ENCODE measurements around the gene KANTR.

KANTR gene

DNA sequence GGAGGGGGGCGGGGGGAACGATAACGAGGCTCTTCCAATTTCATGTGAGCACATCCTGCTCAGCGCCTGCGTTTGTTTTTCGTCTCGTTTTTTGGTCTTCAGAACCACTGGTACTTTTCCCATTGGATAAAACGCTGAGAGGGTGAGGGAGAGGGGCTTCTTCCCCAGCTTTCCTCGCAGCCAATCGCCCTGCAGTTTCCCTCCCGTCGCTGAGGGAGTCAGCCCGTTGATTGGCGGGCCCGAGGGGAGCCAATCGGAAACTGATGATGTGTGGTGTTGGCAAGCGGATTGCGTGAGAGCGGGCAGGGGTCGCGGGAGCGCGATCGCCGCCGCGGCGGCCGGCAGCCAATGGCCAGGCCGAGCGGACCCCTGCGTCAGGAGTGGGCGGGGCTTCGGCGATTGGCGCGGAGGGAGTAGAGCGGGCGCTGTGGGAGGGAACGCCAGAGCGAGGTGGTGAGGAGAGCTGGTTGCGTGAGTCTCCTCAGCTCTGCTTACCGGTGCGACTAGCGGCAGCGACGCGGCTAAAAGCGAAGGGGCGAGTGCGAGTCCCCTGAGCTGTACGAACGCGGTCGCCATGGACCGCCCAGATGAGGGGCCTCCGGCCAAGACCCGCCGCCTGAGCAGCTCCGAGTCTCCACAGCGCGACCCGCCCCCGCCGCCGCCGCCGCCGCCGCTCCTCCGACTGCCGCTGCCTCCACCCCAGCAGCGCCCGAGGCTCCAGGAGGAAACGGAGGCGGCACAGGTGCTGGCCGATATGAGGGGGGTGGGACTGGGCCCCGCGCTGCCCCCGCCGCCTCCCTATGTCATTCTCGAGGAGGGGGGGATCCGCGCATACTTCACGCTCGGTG lies 11.8 kb upstream of the KANTR start, which contains the start of gene TSPYL2:
TSS of gene TSPYL2 (plus strand) at position 443 of the 848 bp plus-strand sequence. CDS start at position 575, 132 bp downstream.
- DNase-seq: peak; percentile 89

- no peak for DNase-seq
Observed at GRCh38 chrX:53082773-53083616, 10.9 kb upstream of the KANTR start.

- DNase-seq: no peak
Observed at GRCh38 chrX:53084043-53084570, 9.8 kb upstream of the KANTR start.

DNA sequence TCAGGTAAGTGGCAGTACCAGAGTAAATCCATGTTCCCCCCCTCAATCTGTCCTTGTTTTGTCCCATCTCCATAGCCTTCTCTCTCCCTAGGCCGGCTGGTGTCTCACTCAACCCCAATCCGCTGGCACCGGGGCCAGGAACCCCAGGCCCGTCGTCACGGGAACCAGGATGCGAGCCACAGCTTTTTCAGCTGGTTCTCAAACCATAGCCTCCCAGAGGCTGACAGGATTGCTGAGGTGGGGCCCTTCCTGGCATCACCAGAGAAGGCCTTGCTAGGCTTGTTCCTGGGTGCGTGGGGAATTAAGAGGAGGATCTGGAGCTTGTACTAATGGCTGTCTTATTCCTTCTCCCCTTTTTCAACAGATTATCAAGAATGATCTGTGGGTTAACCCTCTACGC lies 9.1 kb upstream of the KANTR start:
- DNase-seq: no peak

DNA sequence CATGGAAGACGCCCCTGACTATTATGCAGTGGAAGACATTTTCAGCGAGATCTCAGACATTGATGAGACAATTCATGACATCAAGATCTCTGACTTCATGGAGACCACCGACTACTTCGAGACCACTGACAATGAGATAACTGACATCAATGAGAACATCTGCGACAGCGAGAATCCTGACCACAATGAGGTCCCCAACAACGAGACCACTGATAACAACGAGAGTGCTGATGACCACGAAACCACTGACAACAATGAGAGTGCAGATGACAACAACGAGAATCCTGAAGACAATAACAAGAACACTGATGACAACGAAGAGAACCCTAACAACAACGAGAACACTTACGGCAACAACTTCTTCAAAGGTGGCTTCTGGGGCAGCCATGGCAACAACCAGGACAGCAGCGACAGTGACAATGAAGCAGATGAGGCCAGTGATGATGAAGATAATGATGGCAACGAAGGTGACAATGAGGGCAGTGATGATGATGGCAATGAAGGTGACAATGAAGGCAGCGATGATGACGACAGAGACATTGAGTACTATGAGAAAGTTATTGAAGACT lies 8.2 kb upstream of the KANTR start:
- no peak for DNase-seq

- DNase-seq: no peak
Observed at GRCh38 chrX:53086464-53086863, 7.5 kb upstream of the KANTR start.

DNA sequence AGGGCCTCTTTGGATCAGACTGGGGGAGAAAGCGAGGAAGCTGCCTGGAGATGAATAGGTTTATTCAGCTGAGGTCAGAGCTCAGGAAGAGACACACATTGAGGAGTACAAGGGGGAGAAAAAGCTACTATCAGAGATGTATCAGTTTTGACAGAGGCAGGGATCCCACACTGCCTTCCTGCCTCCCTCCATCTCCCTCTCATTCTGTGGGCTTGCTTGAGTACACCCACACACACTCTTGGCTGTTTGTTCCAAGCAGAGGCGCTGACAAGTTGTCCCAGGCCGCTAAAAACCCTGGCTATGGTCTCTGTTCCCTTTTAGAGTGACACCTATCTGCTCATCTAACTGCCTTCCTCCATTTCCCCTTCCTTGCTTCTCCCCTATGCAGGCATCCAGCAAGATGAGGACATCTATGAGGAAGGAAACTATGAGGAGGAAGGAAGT lies 6.5 kb upstream of the KANTR start:
- DNase-seq: no peak

- peak; percentile 32 for DNase-seq
Observed at GRCh38 chrX:53088136-53088974, 5.6 kb upstream of the KANTR start.

GRCh38 chrX:53089224-53089842 lies 4.6 kb upstream of the KANTR start:
- DNase-seq: peak; percentile 54

- no peak for DNase-seq
Observed at GRCh38 chrX:53089925-53090324, 4.0 kb upstream of the KANTR start.

- DNase-seq: no peak
Observed at GRCh38 chrX:53091354-53091753, 2.6 kb upstream of the KANTR start.

GRCh38 chrX:53093177-53093655 lies 726 bp upstream of the KANTR start:
- DNase-seq: peak; percentile 82

DNA sequence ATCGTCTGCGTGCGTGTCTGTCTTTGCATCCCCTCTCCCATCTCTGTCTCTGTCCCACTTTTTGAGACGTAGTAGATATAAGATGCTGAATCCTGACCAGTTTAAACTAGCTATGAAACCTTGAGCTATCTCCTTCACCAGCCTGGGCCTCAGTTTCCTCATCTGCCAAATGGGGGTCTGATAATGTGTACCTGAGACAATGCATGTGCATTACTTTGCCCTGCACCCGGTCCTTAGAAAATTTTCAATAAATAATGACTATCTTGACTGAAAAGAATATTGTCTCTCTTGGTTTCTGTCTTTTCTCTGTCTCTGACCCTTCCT lies 602 bp downstream of the KANTR start:
- DNase-seq: no peak

GRCh38 chrX:53095796-53096195 lies 1.9 kb downstream of the KANTR start:
- DNase-seq: no peak

DNA sequence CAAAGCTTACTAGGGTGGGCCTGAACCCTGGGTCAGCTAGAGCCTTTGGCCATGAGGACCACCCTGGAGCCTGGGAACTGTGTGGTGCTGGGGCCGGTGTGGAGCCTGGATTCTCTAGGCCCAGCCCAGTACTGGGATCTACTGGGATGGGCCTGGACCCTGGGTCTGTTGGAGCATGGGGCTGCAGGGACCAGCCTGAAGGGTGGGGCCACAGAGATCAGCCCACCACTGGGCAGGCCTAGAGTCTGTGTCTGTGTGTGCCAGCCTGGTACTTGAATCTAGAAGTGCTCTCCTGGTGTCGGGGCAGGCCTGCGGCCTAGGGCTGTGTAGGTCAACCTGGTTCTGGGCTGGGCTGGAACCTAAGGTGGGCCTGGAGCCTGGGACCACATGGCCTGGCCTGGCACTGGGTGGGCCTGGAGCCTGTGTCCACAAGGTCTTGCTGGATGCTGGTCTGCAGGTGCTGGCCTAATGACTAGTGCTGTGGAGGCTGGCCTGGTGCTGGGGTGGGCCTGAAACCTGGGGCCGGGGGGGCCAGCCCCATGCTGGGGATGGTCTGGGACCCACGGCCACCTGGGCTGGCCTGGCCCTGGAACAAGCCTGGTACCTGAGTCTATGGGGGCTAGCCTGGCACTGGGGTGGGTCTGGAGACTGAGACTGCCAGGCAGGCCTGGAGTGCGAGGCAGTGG lies 21.1 kb downstream of the KANTR start:
- DNase-seq: no peak

- DNase-seq: no peak
Observed at GRCh38 chrX:53115550-53115874, 21.6 kb downstream of the KANTR start.

- no peak for DNase-seq
Observed at GRCh38 chrX:53116101-53116500, 22.2 kb downstream of the KANTR start.

- DNase-seq: no peak
Observed at GRCh38 chrX:53122013-53122412, 28.1 kb downstream of the KANTR start.

GRCh38 chrX:53125506-53125905 lies 31.6 kb downstream of the KANTR start:
- DNase-seq: peak; percentile 10

DNA sequence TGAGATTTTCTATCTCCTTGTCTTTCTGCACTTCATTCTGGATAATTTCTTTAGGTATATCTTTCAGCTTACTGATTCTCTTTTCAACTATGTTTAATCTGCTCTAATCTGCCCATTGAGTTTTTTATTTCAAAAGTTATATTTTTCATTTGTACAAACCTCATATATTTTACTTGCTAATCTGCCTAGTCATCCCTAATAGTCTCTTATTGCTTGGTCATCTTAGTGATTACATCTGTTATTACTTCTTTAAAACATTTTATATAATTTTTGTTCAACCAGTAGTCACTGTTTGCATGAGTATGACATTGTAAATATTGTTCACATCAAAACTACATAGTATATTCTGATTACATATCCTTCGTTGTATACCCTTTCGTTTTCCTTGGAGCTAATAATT lies 32.4 kb downstream of the KANTR start:
- DNase-seq: no peak

DNA sequence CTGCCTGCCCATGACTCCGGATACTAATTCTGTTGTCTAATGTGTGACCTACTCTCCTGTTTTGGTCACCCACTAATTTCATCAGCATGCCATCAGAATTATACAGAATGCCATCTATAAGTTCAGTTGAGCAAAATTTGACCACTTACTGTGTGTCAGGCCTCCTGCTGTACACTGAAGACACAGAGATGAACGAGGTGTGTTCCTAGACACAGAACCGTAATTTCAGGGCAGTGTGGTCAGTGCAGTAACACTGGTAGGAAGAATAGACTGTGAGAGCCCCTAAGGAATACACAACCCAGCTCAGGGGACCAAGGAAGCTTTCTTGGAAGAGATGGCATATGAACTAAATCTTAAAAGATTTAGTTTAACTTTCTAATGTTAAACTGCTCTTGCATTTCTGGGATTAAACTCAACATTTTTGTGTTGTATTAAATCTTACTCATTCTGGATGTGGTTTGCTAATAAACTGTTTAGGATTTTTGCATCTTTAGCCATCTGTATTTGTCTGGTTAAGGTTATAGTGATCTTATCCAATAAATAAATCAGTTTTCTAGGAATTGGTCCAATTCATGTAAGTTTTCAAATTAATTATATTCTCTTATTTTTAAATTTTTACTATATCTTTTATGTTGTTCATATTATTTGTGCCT lies 34.3 kb downstream of the KANTR start:
- peak; percentile 52 for DNase-seq

Measured in HCEC 1CT (cell line).